ENCODE data around the gene DEDD.

Gene DEDD

DNA sequence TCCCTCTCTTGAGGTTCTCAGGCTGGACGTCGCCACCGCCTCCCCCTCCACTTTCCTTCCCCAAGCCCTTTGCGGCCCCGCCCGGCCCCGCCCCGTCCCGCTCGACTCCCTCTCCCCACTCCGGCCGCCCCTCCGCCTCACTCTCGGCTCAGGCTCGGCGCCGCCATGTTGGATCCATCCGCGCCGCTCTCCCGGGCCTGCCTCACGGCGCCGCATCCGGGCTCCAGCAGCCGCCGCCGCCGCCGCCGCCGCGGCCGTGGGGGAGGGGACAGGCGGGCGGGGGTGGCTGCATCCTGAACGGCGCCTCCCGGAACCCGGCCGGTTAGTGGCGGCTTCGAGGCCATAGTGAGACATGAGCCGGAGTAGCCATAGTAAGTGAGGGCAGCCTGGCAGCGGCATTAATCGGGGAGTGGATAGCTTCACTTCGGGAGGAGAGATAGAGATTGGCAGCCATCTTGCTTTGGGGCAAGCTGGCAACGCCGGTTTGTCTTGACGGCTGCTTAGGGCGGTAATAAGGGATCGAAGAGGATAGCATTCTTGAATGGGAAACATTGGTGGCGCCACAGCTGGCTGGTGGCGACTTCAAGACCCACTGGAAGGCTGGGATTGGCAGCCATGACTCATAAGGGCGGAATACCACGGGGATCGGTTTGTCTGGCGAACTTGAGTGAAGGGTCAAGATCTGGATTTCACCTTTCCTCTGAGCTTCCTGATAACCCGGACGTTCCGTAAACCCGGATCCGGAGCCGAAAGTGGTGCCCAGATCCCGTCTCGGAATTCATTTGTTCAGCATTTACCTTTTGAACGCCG is at the start of gene DEDD:
Gene DEDD, minus strand, starts transcription at position 258 of the 810 bp plus-strand sequence. CDS start 8,205 bp downstream, outside the sequence.
- peak; percentile 99 for DNase-seq

DNA sequence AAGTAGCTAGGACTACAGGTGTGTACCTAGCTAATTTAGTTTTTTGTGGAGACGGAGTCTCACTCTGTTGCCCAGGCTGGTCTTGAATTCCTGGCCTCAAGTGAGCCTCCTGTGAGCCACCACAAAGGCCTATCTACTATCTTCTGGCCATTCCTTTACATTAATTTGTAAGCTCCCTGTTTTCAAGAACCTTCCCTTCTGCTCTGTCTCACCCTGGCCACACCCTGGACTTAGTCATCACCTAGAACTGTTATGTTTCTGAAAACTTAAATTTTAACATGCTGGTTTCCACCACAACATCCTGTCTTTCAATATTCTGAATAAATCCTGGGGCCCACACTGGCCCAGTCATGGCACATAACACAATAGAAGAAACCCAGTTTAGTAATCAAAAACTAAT is 49.7 kb upstream of the DEDD start:
- no peak for DNase-seq

- no peak for DNase-seq
Observed at GRCh38 chr1:161180639-161181038, 48.2 kb upstream of the DEDD start.

GRCh38 chr1:161179698-161180097 is 47.2 kb upstream of the DEDD start:
- DNase-seq: no peak

- DNase-seq: no peak
Observed at GRCh38 chr1:161177936-161178244, 45.4 kb upstream of the DEDD start.

GRCh38 chr1:161177112-161177935 is 44.9 kb upstream of the DEDD start, which contains the start of gene B4GALT3:
Gene B4GALT3, minus strand, starts transcription at chr1:161177507. Its CDS starts 1,447 bp downstream, at chr1:161176060.
- peak; percentile 97 for DNase-seq

- DNase-seq: no peak
Observed at GRCh38 chr1:161176468-161177111, 44.1 kb upstream of the DEDD start.

DNA sequence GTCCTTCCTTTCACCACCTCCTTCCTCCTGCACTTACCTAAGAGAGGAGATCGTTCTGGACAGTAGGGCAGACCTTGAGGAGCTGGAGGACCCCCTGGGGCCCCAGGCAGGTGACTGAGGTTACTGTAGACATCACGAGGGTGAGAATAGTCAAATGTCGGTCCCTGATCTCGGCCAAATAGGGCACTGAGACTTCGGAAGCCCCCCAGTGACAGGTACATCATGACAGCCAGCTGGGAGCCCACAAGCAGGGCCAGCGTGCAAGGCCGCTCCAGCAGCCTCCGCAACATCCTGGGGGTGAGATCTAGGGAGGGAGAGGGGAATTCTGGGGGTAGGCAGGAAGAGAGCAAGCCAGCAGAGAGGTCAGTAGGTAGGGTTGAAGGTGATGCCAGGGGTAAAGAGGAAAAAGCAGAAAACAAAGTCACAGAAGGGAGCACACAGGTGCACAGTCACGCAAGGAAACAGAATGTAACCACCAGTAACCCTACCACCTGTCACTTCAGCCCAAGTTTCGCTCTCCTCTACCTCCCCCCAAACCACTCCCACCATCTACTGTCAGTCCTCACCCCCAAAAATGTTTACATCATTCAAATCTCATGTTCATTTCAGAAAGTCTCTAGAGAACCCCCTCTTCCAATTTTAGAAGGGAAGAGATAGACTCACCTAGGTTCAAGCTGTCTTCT is 43.4 kb upstream of the DEDD start:
- DNase-seq: no peak

DNA sequence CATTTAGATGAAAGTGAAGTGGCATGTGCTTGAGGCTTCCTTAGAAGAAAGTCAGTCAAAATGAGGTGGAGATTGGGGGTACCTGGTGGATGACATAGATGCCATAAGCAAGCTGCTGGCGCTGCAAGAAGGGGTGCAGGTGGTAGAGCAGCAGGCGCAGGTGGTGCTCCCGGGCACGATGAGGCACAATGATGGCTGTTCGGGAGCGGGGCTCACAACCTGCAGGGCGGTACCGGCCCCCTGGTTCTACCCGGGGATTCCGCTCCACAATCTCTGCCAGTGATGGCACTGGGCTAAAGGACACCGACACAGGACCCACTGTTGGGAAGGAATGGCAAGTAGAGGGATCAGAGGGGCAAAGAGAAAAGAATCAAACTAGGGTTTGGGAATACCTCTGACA is 42.4 kb upstream of the DEDD start:
- no peak for DNase-seq

GRCh38 chr1:161173711-161174110 is 41.2 kb upstream of the DEDD start:
- no peak for DNase-seq

GRCh38 chr1:161172776-161173376 is 40.4 kb upstream of the DEDD start:
- DNase-seq: no peak

- DNase-seq: no peak
Observed at GRCh38 chr1:161172349-161172748, 39.9 kb upstream of the DEDD start.

DNA sequence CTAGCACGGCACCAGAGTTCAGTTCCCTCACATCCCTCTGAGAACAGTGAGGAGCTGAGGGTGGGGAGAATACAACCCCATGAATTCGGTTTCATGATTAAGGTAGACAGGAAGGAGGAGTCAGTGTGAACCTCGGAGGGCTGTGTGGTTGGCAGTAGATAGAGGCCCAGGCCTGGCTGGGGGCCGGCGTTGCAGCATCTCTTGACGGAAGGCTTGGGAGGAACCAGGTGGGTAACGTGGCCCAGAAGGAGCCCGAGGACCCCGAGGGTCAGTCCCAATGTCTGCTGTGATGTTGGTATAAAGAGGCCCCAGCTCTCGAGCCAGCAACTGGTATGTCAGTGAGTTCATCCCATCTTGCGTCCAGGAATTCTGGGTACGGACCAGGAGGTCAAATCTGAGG is 39.2 kb upstream of the DEDD start:
- DNase-seq: no peak

DNA sequence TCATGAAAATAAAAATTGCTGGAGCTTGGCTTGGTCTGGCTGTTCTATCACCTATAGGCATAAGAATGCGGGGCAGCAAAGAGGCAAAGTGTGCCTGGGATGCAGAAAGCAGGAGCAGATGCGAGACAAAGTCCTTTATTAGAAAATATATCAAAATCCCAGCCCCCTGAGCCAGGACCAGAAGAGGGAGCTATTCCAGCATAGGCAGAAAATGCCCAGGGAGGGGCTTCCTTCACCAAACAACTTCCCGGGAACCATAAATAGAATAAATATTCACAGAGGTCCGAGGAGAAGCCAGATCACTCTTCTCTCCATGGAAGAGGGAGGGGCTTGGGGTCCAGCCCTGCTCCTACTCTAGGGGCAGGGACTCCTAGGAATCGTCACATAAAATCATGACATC is 38.7 kb upstream of the DEDD start:
- no peak for DNase-seq

DNA sequence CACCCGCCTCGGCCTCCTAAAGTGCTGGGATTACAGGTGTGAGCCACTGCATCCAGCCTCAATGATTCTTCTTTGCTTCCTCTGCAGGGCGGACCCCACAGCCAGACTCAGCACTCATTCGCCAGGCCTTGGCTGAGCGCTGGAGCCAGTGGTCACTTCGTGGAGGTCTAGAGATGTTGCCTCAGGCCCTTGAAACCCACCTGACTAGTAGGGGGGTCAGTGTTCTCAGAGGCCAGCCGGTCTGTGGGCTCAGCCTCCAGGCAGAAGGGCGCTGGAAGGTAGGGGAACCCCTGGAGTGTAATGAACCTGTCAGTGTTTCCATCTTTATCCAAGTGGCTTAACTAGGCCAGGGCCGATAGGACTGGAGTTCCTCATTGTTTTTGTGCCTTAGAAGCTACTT is 36.4 kb upstream of the DEDD start:
- DNase-seq: no peak

- DNase-seq: peak; percentile 52
Observed at GRCh38 chr1:161166669-161167548, 34.4 kb upstream of the DEDD start.

GRCh38 chr1:161165742-161166668 is 33.5 kb upstream of the DEDD start, which contains the start of gene PPOX:
Gene PPOX, plus strand, starts transcription at chr1:161166426. Its CDS starts 422 bp downstream, at chr1:161166848.
- peak; percentile 99 for DNase-seq

DNA sequence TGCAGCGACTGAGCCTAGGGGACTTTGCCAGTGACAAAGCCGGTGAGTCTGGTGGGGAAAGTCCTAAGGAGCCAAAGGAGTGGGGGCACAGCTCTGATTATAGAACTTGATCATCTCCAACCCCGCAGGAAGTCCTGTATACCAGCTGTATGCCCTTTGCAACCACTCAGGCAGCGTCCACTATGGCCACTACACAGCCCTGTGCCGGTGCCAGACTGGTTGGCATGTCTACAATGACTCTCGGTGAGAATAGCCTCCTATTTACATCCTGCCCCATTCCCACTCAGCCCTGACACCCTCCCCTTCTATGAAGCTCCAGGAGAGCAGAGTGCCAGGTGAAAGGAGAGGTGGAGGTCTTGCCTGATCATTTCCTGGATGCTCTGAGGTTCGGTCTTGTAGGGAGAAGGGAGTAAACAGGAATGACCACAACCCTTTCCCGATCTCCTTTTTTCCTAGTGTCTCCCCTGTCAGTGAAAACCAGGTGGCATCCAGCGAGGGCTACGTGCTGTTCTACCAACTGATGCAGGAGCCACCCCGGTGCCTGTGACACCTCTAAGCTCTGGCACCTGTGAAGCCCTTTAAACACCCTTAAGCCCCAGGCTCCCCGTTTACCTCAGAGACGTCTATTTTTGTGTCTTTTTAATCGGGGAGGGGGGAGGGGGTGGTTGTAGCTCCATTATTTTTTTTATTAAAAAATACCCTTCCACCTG is 32.6 kb upstream of the DEDD start:
- DNase-seq: no peak

- no peak for DNase-seq
Observed at GRCh38 chr1:161163793-161164192, 31.3 kb upstream of the DEDD start.

- no peak for DNase-seq
Observed at GRCh38 chr1:161162806-161163205, 30.3 kb upstream of the DEDD start.

Measured in NCI-H1092 treated with DMSO at 0.1 percent for 48 hours (cell line).